Tibial nerve (tissue), 4 donors: Measurements from ENCODE around the gene PFKFB3.

Experiments used
- EP300 ChIP-seq, 2 donors: sonication (generic); formaldehyde crosslinking; IDR thresholded peaks; one replicate each; pipeline ENCODE4 v1.6.1; 2017; ENCODE audit warnings: antibody characterized with exemption in 2 of 2, mild to moderate bottlenecking in 1 of 2
- POLR2A ChIP-seq, 2 donors: fragments of 450-650 bp; IDR thresholded peaks; one replicate each; pipeline ENCODE4 v1.6.1; 2017; ENCODE audit warnings: antibody characterized with exemption in 2 of 2, mild to moderate bottlenecking in 2 of 2, moderate library complexity in 2 of 2
- TF ChIP-seq, protein P1 (sequence below), 5 experiments: fragments of 200-600 bp in 3 of 5; fragments of 450-650 bp in 2 of 5; sonication (generic) in 3 of 5; IDR thresholded peaks; one replicate each; pipeline ENCODE4 v1.5.1; 2016 to 2019; ENCODE audit warnings: antibody characterized with exemption in 5 of 5, mild to moderate bottlenecking in 3 of 5, moderate library complexity in 2 of 5

DNA sequence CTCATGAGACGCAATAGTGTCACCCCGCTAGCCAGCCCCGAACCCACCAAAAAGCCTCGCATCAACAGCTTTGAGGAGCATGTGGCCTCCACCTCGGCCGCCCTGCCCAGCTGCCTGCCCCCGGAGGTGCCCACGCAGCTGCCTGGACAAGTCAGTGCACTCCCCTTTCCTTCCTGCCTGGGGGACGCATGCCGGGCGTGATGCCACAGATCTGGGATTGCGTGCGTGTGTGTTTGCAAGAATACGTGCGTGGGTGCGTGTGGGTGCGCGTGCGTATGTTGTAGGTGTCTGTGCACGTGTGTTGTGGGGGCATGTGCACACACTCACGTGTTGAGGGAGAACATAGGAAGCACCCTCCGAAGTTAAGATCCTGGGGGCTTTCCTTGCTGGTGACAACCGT, 23.5 kb downstream of the PFKFB3 start:
- TF ChIP-seq, protein P1, sequence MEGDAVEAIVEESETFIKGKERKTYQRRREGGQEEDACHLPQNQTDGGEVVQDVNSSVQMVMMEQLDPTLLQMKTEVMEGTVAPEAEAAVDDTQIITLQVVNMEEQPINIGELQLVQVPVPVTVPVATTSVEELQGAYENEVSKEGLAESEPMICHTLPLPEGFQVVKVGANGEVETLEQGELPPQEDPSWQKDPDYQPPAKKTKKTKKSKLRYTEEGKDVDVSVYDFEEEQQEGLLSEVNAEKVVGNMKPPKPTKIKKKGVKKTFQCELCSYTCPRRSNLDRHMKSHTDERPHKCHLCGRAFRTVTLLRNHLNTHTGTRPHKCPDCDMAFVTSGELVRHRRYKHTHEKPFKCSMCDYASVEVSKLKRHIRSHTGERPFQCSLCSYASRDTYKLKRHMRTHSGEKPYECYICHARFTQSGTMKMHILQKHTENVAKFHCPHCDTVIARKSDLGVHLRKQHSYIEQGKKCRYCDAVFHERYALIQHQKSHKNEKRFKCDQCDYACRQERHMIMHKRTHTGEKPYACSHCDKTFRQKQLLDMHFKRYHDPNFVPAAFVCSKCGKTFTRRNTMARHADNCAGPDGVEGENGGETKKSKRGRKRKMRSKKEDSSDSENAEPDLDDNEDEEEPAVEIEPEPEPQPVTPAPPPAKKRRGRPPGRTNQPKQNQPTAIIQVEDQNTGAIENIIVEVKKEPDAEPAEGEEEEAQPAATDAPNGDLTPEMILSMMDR (IDR thresholded peaks at IDR 0.05): no peak
- TF ChIP-seq POLR2A (IDR thresholded peaks at IDR 0.05): no peak
- TF ChIP-seq EP300 (IDR thresholded peaks at IDR 0.05): no peak
